Occipital lobe (tissue), 2 donors: ENCODE results near the gene EIF4G3. TPM values are rescaled to one million over a fixed set of nuclear protein-coding genes. Genes with fewer than 3 reads are reported as not detected.
"Not testable (repeated sequence)": the region's sequence is repeated elsewhere in the genome, so short reads cannot be mapped to it uniquely, and the experiment has no call there.

Source experiments
- DNase-seq: peaks from one replicate; lab custom pipeline; 2025; lab: John Stamatoyannopoulos, UW
- total RNA-seq: library from RNA; depleted of rRNA; stranded (reverse); fragments of >200 nt; gene quantifications from one replicate; pipeline ENCODE4 v1.2.3, GENCODE V29; 2014

EIF4G3 gene
- total RNA-seq, 1 donor from 2014 or later = 47.4 TPM

GRCh38 chr1:21069549-21069948, 107.1 kb downstream of the EIF4G3 start:
- DNase-seq = no peak

GRCh38 chr1:21068937-21069336, 107.8 kb downstream of the EIF4G3 start:
- no peak for DNase-seq

GRCh38 chr1:21067551-21068227, 109.0 kb downstream of the EIF4G3 start:
- no peak for DNase-seq

GRCh38 chr1:21066356-21067012, 110.2 kb downstream of the EIF4G3 start:
- no peak for DNase-seq

- DNase-seq = no peak
These were observed 110.8 kb downstream of the EIF4G3 start for GRCh38 chr1:21065851-21066250.

GRCh38 chr1:21064057-21064456, 112.6 kb downstream of the EIF4G3 start:
- DNase-seq = no peak

- DNase-seq = no peak
These were observed 116.2 kb downstream of the EIF4G3 start for GRCh38 chr1:21060523-21060922.

- no peak for DNase-seq
These were observed 117.7 kb downstream of the EIF4G3 start for GRCh38 chr1:21059021-21059420.

- DNase-seq = no peak
These were observed 118.5 kb downstream of the EIF4G3 start for GRCh38 chr1:21058035-21058793.

- not testable (repeated sequence) for DNase-seq
These were observed 123.3 kb downstream of the EIF4G3 start for GRCh38 chr1:21053189-21053928.

GRCh38 chr1:21052034-21052433, 124.7 kb downstream of the EIF4G3 start:
- DNase-seq = no peak

GRCh38 chr1:21051177-21051825, 125.4 kb downstream of the EIF4G3 start:
- DNase-seq = no peak

GRCh38 chr1:21050031-21050430, 126.7 kb downstream of the EIF4G3 start:
- DNase-seq = no peak

GRCh38 chr1:21048462-21048861, 128.2 kb downstream of the EIF4G3 start:
- no peak for DNase-seq

GRCh38 chr1:21046132-21046531, 130.6 kb downstream of the EIF4G3 start:
- DNase-seq = no peak

GRCh38 chr1:21045351-21045750, 131.3 kb downstream of the EIF4G3 start:
- DNase-seq = no peak

- no peak for DNase-seq
These were observed 133.6 kb downstream of the EIF4G3 start for GRCh38 chr1:21042929-21043605.

- DNase-seq = no peak
These were observed 135.2 kb downstream of the EIF4G3 start for GRCh38 chr1:21041541-21041940.

GRCh38 chr1:21037091-21037490, 139.6 kb downstream of the EIF4G3 start:
- no peak for DNase-seq

GRCh38 chr1:21035794-21036193, 140.9 kb downstream of the EIF4G3 start:
- no peak for DNase-seq
